GM10266 (cell line): ENCODE results near the gene DCN.

ENCODE experiments used
- DNase-seq: peaks from one replicate; pipeline ENCODE4 v3.0.0; 2012; ENCODE audit errors: extremely low spot score
- TF ChIP-seq, protein P1 (sequence below): IDR thresholded peaks from 2 replicates; pipeline ENCODE4 v1.5.1; 2012; ENCODE audit warnings: mild to moderate bottlenecking, low read depth; ENCODE audit not compliant: control insufficient read depth, insufficient read depth; ENCODE audit errors: missing control alignments

DCN gene

DNA sequence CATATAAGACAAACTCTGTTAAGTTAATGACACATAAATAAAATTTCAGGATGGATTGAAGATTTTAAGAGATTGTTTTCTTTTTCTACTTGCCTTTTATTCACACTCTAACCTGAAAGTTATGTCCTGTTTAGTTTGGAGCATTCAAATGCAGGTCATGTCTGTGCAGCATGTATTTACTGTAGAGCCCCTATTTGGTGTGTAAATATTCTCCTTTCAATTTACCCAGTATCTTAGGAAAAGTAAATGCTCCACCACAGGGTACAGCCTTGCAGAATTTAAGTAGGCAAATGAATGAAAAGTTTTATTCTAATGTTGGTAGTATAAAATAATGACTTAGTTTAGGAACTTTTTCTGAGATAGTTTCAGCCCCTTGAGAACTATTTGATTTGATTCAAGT lies 6.2 kb upstream of the DCN start:
- TF ChIP-seq, protein P1, sequence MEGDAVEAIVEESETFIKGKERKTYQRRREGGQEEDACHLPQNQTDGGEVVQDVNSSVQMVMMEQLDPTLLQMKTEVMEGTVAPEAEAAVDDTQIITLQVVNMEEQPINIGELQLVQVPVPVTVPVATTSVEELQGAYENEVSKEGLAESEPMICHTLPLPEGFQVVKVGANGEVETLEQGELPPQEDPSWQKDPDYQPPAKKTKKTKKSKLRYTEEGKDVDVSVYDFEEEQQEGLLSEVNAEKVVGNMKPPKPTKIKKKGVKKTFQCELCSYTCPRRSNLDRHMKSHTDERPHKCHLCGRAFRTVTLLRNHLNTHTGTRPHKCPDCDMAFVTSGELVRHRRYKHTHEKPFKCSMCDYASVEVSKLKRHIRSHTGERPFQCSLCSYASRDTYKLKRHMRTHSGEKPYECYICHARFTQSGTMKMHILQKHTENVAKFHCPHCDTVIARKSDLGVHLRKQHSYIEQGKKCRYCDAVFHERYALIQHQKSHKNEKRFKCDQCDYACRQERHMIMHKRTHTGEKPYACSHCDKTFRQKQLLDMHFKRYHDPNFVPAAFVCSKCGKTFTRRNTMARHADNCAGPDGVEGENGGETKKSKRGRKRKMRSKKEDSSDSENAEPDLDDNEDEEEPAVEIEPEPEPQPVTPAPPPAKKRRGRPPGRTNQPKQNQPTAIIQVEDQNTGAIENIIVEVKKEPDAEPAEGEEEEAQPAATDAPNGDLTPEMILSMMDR = no peak
- DNase-seq = no peak

DNA sequence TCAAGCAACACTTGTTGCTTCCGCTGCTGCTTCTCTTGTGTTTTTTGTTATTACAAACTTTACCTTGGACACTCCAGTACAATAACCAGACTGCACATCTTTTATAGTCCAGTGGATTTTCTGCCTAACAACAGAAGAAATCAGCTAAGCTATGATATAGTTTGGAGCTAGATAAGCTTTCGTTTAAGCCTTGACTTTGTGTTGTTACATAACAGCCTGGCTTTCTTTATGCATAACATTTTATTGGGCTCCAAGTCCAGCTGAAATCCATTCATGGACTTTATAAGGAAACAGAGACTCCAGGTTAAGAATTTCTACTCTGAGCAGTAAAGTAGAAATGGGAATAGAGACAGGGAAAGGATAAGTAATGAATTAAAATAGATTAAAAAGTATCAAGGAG lies 3.5 kb upstream of the DCN start:
- TF ChIP-seq, protein P1 = no peak
- no peak for DNase-seq

DNA sequence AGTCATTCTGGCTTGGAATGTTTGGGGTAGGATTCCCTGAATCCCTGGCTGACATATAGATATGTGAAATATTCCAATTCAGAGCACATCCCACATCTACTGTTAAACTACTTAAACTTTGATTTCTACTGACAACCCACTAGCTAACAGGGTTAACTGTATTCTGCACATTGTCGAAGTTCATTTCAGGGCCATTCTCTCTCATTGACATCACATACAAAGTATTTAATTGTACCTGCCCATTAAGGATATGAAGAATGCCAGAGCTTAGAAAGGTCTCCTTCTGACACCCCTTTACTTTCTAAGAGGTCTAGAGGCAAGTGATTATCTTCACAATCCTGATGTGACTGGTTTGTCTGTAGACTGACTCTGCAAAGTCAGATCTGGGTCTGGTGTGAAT lies 2.8 kb upstream of the DCN start:
- no peak for DNase-seq
- TF ChIP-seq, protein P1 = no peak

DNA sequence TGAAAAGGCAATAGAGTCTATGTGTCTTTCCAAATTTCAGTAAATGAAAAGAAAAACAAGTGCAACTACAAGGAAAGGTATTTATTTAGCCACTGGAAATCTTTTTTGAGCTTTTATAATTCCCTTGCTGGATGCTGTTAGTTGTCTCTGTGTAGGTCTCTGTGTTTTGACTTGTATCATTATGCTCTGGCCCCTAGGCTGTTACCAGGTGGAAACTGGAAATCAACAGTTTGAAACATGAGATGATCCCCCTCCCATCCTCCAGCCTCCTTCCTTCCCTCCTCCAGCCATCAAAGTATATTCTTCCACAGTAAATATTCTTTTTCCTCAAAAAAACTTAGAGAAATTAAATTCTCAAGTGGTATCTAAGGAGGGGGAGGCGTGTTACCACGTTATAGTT lies 934 bp upstream of the DCN start:
- TF ChIP-seq, protein P1 = no peak
- no peak for DNase-seq

DNA sequence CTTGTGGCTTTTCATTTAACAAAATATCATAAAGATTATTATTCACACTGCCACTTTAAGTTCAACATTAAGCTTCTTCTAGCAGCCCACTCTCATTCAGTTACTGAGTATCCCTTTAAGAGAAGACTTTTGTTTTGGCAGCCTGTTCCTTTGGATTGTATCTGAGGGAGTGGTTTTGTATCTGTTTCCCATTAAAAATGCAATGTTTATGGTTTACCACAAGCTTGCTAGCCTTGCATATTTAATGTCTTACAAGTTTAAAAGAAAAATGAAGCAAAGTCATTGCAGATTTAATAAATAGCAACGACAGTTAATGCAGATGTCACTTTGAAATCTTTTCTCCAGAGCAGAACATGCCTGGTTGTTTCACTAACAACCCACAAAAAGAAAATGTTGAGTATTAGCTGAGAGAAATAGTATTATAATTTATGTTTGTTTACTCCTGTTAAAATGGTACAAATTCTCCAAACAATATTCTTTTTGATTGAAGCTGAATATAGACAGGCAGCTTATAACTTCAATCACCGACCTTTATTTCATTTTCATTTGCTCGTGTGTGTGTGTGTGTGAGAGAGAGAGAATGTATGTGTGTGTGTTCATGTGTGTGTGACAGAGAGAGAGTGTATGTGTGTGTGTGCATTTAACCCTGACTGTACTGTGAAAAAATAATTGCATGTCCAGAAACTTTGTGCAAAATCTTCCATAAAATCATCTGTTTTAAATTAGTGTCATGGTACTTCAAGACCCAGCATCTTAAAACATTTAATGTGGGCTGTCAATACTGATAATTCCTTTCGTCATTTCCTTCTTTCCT lies 1.8 kb downstream of the DCN start:
- DNase-seq = no peak
- TF ChIP-seq, protein P1 = no peak

DNA sequence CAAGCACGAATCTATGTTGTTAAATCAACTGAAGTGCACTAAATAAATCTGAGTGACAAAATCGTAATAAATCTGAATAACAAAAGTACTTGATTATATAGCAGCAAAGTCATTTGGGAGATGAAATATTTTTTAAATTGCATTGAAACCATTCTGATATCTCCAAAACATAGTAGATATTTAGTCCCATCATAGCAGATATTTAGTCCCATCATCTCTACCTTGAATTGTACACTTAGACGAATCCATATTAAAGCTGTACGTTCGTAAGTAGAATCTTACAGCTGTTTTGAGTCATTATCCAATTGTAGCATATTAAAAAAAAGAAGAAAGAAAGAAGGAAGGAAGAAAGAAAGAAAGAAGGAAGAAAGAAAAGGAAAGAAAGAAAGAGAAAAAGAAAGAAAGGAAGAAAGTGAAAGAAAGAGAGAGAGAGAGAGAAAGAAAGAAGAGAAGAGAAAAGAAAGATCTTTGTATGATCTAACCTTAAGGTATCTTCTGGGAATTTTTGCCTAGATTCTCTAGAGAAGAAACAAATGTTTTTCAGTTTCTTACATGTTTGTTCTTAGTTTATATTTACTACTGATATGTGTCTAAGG lies 2.6 kb downstream of the DCN start:
- DNase-seq = no peak
- TF ChIP-seq, protein P1 = no peak

DNA sequence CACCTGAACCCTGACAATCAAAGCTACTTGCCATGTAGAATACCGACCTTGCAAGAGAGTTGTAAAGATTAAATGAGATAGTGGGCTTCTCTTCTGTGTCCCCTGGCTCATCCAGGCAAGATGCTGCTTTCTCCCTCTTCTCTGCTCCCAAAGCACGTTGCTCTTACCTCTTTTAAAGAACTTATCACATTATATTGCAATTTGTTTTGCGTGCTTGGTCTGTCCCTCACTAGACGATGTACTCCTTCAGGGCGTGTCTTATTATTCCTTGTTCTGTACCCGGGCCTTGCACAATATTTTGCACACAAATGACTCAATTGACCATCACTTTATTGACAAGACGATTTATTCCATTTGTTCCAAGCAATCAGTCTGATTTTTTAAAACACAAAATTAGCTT lies 3.3 kb downstream of the DCN start:
- TF ChIP-seq, protein P1 = no peak
- DNase-seq = no peak
